ENCODE measurements around the gene NTM.

NTM gene

GRCh38 chr11:131510662-131511061, 140.2 kb downstream of the NTM start:
- no peak for DNase-seq

- no peak for DNase-seq
Observed at GRCh38 chr11:131511794-131512193, 141.4 kb downstream of the NTM start.

- no peak for DNase-seq
Observed at GRCh38 chr11:131512228-131512627, 141.8 kb downstream of the NTM start.

GRCh38 chr11:131514062-131514461, 143.6 kb downstream of the NTM start:
- no peak for DNase-seq

- no peak for DNase-seq
Observed at GRCh38 chr11:131518305-131518838, 148.0 kb downstream of the NTM start.

- no peak for DNase-seq
Observed at GRCh38 chr11:131522851-131523250, 152.4 kb downstream of the NTM start.

GRCh38 chr11:131530407-131530806, 160.0 kb downstream of the NTM start:
- DNase-seq, result no peak

- no peak for DNase-seq
Observed at GRCh38 chr11:131533149-131533548, 162.7 kb downstream of the NTM start.

- no peak for DNase-seq
Observed at GRCh38 chr11:131533998-131534397, 163.6 kb downstream of the NTM start.

- no peak for DNase-seq
Observed at GRCh38 chr11:131534611-131535010, 164.2 kb downstream of the NTM start.

- no peak for DNase-seq
Observed at GRCh38 chr11:131536159-131536558, 165.7 kb downstream of the NTM start.

GRCh38 chr11:131537196-131537595, 166.8 kb downstream of the NTM start:
- no peak for DNase-seq

GRCh38 chr11:131537748-131538147, 167.3 kb downstream of the NTM start:
- no peak for DNase-seq

GRCh38 chr11:131538322-131538721, 167.9 kb downstream of the NTM start:
- DNase-seq, result no peak

GRCh38 chr11:131540676-131541075, 170.3 kb downstream of the NTM start:
- DNase-seq, result no peak

- no peak for DNase-seq
Observed at GRCh38 chr11:131543389-131544025, 173.1 kb downstream of the NTM start.

- no peak for DNase-seq
Observed at GRCh38 chr11:131544591-131544990, 174.2 kb downstream of the NTM start.

- no peak for DNase-seq
Observed at GRCh38 chr11:131546218-131546895, 175.9 kb downstream of the NTM start.

GRCh38 chr11:131549099-131549498, 178.7 kb downstream of the NTM start:
- no peak for DNase-seq

- DNase-seq, result no peak
Observed at GRCh38 chr11:131549770-131550169, 179.4 kb downstream of the NTM start.

- DNase-seq, result no peak
Observed at GRCh38 chr11:131560287-131560686, 189.9 kb downstream of the NTM start.

- no peak for DNase-seq
Observed at GRCh38 chr11:131561501-131561900, 191.1 kb downstream of the NTM start.

- DNase-seq, result no peak
Observed at GRCh38 chr11:131561972-131562371, 191.6 kb downstream of the NTM start.

GRCh38 chr11:131568318-131568717, 197.9 kb downstream of the NTM start:
- DNase-seq, result no peak

GRCh38 chr11:131571571-131571970, 201.2 kb downstream of the NTM start:
- DNase-seq, result no peak

Data from KG1 (cell line).